ENCODE measurements around the gene BCL11B.

BCL11B gene

GRCh38 chr14:99258876-99259726 is 12.9 kb downstream of the BCL11B start:
- DNase-seq (ENCODE audit: low read depth) = no peak
- H3K4me3 ChIP-seq (ENCODE audit: low read depth, low read length) = no peak overlapping the region
- no peak for TF ChIP-seq CTCF (IDR thresholded peaks at IDR 0.05; ENCODE audit: insufficient read depth, low read depth, low read length, missing control alignments)

- no peak overlapping the region for H3K4me3 ChIP-seq (ENCODE audit: low read depth, low read length)
- no peak for TF ChIP-seq CTCF (IDR thresholded peaks at IDR 0.05; ENCODE audit: insufficient read depth, low read depth, low read length, missing control alignments)
- DNase-seq (ENCODE audit: low read depth) = no peak
Observed at GRCh38 chr14:99258341-99258861, 13.6 kb downstream of the BCL11B start.

GRCh38 chr14:99257673-99258221 is 14.2 kb downstream of the BCL11B start:
- TF ChIP-seq CTCF (IDR thresholded peaks at IDR 0.05; ENCODE audit: insufficient read depth, low read depth, low read length, missing control alignments) = no peak
- H3K4me3 ChIP-seq (ENCODE audit: low read depth, low read length) = no peak overlapping the region
- DNase-seq (ENCODE audit: low read depth) = no peak

- no peak for TF ChIP-seq CTCF (IDR thresholded peaks at IDR 0.05; ENCODE audit: insufficient read depth, low read depth, low read length, missing control alignments)
- no peak for DNase-seq (ENCODE audit: low read depth)
- no peak overlapping the region for H3K4me3 ChIP-seq (ENCODE audit: low read depth, low read length)
Observed at GRCh38 chr14:99257122-99257672, 14.8 kb downstream of the BCL11B start.

GRCh38 chr14:99256483-99256874 is 15.5 kb downstream of the BCL11B start:
- H3K4me3 ChIP-seq (ENCODE audit: low read depth, low read length) = no peak overlapping the region
- no peak for TF ChIP-seq CTCF (IDR thresholded peaks at IDR 0.05; ENCODE audit: insufficient read depth, low read depth, low read length, missing control alignments)
- no peak for DNase-seq (ENCODE audit: low read depth)

- DNase-seq (ENCODE audit: low read depth) = no peak
- TF ChIP-seq CTCF (IDR thresholded peaks at IDR 0.05; ENCODE audit: insufficient read depth, low read depth, low read length, missing control alignments) = no peak
- H3K4me3 ChIP-seq (ENCODE audit: low read depth, low read length) = no peak overlapping the region
Observed at GRCh38 chr14:99255621-99256482, 16.1 kb downstream of the BCL11B start.
